Measurements from ENCODE around the gene GRAMD2A. TPM values are rescaled to one million over a fixed set of nuclear protein-coding genes. Genes with fewer than 3 reads are reported as not detected.

GRAMD2A gene
- total RNA-seq, 4 donors from 2014 or later, result 0.65 TPM; not detected in 3

DNA sequence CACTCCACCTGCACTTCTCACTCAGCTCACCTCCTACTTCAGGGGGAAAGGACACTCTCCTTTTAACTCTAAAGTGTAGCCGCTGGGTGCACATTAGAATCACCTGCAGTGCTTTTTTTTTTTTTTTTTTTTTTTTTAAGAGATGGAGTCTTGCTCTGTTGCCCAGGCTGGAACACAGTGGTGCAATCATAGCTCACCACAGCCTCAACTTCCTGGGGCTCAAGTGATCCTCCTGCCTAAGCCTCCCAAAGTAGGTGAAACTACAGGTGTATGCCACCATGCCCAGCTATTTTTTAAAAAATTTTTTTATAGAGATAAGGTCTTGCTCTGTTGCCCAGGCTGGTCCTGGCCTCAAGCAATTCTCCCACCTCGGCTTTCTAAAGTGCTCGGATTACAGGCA lies 20.8 kb downstream of the GRAMD2A start:
- TF ChIP-seq, protein P1, sequence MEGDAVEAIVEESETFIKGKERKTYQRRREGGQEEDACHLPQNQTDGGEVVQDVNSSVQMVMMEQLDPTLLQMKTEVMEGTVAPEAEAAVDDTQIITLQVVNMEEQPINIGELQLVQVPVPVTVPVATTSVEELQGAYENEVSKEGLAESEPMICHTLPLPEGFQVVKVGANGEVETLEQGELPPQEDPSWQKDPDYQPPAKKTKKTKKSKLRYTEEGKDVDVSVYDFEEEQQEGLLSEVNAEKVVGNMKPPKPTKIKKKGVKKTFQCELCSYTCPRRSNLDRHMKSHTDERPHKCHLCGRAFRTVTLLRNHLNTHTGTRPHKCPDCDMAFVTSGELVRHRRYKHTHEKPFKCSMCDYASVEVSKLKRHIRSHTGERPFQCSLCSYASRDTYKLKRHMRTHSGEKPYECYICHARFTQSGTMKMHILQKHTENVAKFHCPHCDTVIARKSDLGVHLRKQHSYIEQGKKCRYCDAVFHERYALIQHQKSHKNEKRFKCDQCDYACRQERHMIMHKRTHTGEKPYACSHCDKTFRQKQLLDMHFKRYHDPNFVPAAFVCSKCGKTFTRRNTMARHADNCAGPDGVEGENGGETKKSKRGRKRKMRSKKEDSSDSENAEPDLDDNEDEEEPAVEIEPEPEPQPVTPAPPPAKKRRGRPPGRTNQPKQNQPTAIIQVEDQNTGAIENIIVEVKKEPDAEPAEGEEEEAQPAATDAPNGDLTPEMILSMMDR (IDR thresholded peaks at IDR 0.05; ENCODE audit: low read depth), result no peak

DNA sequence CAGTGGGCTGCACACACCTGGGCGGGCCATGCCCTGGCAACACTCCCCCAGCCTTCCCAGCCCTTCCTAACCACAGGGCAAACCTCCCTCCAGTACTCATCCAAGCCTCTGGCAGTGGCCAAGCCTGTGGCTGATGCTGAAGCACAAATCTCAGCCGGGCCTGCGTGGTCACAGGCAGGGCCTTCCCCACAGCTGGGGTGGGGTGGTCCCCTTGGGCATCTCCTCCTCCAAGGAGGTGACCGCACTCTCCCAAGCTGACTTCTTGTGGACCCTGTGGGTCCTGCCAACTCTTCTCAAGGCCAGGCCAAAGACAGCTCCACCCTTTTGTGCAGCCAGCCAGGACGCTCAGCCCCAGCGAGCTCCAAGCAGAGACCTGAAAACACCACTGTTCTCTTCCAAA lies 21.4 kb downstream of the GRAMD2A start:
- TF ChIP-seq, protein P1 (IDR thresholded peaks at IDR 0.05; ENCODE audit: low read depth), result no peak

DNA sequence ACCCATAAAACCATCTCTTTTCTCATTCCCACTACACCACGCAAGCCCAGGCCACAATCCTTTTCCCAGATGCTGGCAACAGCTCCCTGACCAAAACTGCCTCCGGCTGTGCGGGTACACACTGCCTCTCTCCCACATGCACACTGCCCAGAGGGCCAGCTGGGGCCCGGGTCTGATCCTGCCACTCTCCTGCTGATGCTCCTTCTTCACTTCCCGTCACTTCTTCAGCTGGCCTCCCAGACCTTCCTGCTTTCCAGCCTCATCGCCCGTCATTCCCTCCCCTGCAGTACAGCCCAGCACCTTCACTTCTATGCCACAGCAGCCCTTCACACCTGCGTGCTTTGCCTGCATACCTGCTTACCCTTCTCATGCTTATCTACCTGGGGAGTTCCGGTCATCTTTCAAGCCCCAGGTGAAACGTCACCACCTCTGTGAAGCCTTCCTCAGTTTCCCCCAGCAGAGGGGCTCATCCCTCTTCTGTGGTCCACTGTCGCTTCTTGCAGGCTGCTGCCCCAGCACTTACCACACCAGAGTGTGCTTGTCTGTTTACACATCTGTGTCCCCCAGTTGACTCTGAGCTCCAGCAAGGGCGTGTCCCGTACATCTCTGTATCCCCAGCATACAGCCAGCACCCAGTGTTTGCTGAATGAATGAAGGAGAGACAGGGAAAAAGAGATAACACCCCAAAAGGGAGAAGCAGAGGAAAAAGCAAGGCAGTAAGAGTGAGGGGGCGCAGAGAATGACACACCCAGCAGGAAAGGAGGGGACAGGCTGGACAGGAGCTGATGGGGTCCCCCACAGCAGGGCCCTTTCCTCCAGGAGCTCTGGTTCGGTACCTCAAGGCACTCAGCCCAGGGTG lies 22.2 kb downstream of the GRAMD2A start:
- TF ChIP-seq, protein P1 (IDR thresholded peaks at IDR 0.05; ENCODE audit: low read depth), result no peak

DNA sequence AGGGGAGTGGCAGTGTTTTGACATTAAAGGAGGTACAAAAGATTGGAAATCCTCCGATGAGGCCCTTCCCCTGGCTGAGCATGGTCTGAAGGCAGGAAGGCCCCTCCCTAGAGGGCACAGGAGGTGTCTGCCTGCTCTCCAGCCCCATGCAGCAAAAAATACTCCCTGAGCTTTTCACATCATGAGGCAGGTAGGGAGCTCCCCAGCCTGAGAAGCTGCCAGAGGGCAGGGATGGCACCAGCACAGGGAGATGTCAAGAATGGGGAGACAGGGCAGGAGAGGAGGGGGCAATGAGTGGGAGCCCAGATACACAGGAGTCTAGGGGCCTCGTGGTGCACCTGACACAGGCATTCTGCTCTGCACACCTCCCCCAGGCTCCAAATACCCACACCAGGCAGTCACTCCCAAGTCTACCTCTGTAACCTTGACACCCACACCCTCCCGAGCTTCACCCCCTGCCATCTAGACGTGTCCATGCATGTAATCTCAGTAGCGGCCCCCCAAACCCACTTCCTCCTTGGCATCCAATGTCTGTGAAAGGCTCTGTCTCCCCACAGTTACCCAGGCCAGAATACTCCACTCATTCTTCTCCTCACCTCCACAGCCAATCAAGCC lies 22.9 kb downstream of the GRAMD2A start:
- TF ChIP-seq, protein P1 (IDR thresholded peaks at IDR 0.05; ENCODE audit: low read depth), result no peak

DNA sequence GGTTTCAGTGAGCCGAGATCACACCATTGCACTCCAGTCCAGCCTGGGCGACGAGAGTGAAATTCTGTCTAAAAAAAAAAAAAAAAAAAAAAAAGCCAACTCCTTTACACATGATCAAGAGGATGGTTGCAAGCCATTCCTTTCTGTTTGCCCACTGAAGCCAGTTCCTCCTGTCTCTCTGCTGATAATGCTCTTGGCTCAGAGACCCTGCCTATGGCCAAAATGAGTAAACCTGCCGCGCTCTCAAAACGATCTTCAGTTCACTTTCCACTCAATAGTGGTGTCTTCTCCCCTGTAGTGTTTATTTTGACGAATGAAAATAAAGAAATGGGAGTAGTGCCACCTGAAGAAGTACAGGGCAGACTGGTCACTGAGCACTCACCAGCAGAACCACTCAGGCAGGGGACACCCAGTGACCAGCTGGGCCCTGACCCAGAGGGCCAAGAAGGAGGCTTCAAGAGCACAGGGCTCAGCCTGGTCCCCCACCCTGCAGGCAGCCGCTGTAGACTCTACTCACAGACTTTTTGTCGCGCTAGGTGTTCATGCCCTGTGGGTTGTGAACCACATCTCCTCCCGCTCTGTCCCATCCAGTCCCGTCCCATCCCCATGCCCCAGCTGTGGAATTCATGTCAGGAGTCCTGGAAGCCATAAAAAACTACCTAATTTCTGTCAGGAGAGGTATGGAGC lies 23.6 kb downstream of the GRAMD2A start:
- TF ChIP-seq, protein P1 (IDR thresholded peaks at IDR 0.05; ENCODE audit: low read depth), result no peak

DNA sequence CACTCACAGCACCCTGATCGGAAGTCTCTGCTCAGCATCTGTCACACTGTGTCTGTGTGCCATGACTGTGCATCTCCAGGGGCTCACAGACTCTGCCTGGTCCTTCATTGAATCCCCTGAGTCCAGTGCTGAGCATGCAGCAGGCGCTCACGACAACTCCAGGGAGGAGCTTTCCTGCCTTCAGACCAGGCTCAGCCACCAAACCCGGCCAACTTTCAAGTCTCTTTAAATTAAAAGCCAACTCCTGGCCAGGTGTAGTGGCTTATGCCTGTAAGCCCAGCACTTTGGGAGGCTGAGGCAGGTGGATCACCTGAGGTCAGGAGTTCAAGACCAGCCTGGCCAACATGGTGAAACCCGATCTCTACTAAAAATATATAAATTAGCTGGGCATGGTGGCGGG lies 24.2 kb downstream of the GRAMD2A start:
- TF ChIP-seq, protein P1 (IDR thresholded peaks at IDR 0.05; ENCODE audit: low read depth), result no peak

DNA sequence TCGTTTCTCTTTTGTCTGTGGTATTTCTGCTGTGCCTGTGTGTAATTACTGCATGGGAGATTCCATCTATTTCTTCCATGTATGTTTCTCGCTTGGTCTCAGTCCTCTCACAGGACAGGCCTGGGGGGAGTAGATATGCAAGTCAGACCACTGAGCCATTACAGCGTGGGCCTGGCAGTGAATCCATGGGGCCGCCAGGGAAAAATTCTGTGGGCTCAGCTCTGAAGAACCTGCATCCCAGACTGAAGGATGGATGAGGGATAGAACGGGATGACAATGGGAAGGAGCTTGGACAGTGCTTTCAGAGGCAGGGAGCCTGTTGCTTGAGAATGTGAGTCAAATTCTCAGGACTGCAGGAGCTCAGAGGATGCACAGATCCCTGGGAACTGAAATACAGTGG lies 24.8 kb downstream of the GRAMD2A start:
- TF ChIP-seq, protein P1 (IDR thresholded peaks at IDR 0.05; ENCODE audit: low read depth), result no peak
